Endothelial cell (in vitro differentiated cells): Measurements from ENCODE around the gene IFRD2. TPM values are rescaled to one million over a fixed set of nuclear protein-coding genes. Genes with fewer than 3 reads are reported as not detected.

ENCODE experiments used
- DNase-seq: peaks from one replicate; pipeline ENCODE4 v3.0.0; 2021; ENCODE audit warnings: low spot score
- H3K27ac Mint-ChIP-seq: one replicate; pipeline ENCODE4 v1.8.0; 2021; ENCODE audit warnings: mixed read lengths, inconsistent platforms; ENCODE audit not compliant: unreplicated experiment
- H3K27me3 Mint-ChIP-seq: one replicate; pipeline ENCODE4 v1.8.0; 2021; ENCODE audit warnings: mild to moderate bottlenecking, moderate library complexity, mixed read lengths, inconsistent platforms; ENCODE audit not compliant: unreplicated experiment
- H3K36me3 Mint-ChIP-seq: one replicate; pipeline ENCODE4 v1.8.0; 2021; ENCODE audit warnings: mild to moderate bottlenecking, low read depth, mixed read lengths, inconsistent platforms; ENCODE audit not compliant: unreplicated experiment
- H3K4me1 Mint-ChIP-seq: one replicate; pipeline ENCODE4 v1.8.0; 2021; ENCODE audit warnings: mild to moderate bottlenecking, mixed read lengths, inconsistent platforms; ENCODE audit not compliant: unreplicated experiment
- H3K4me3 Mint-ChIP-seq: one replicate; pipeline ENCODE4 v1.8.0; 2021; ENCODE audit warnings: mild to moderate bottlenecking, mixed read lengths, inconsistent platforms; ENCODE audit not compliant: unreplicated experiment
- H3K9me3 Mint-ChIP-seq: one replicate; pipeline ENCODE4 v1.8.0; 2021; ENCODE audit warnings: mixed read lengths, inconsistent platforms; ENCODE audit not compliant: unreplicated experiment
- total RNA-seq: library from RNA; stranded (reverse); fragmentation: NEBNext Ultra II Directional; extraction: Animal tissue kit (Norgen Biotek cat#: 25700); gene quantifications from one replicate; pipeline ENCODE4 v1.2.1, GENCODE V29; 2021; ENCODE audit not compliant: unreplicated experiment
- TF ChIP-seq, protein P1 (sequence below): fragments of 200-600 bp; sonication (generic); IDR thresholded peaks from one replicate; pipeline ENCODE4 v1.5.0; 2021; ENCODE audit warnings: antibody characterized with exemption; ENCODE audit not compliant: unreplicated experiment

IFRD2 gene
- total RNA-seq, 1 donor from 2014 or later, result 43.2 TPM

GRCh38 chr3:50266836-50267235, 25.4 kb downstream of the IFRD2 start:
- Mint-ChIP-seq H3K4me3 (no peak overlapping the region), H3K27ac (no peak overlapping the region)

DNA sequence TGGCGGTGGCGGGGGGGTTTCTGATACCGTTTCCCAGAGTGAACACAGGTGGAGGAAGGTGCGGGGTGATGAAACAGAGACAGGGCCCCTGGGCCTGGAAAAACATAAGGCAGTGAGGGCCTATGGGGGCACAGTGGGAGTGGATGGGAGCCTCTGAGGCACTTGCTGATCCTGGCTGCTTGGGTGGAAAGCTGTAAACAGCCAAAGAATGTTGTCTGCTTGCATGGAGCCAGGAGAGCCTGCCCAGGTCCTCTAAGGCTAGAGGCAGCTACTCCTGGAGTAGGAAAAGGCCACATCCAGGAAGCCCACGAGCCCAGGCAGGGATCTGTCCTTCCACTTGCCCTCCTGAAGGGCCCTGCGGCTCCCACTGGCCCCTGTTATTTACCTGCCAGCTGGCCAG, 26.2 kb downstream of the IFRD2 start:
- TF ChIP-seq, protein P1, sequence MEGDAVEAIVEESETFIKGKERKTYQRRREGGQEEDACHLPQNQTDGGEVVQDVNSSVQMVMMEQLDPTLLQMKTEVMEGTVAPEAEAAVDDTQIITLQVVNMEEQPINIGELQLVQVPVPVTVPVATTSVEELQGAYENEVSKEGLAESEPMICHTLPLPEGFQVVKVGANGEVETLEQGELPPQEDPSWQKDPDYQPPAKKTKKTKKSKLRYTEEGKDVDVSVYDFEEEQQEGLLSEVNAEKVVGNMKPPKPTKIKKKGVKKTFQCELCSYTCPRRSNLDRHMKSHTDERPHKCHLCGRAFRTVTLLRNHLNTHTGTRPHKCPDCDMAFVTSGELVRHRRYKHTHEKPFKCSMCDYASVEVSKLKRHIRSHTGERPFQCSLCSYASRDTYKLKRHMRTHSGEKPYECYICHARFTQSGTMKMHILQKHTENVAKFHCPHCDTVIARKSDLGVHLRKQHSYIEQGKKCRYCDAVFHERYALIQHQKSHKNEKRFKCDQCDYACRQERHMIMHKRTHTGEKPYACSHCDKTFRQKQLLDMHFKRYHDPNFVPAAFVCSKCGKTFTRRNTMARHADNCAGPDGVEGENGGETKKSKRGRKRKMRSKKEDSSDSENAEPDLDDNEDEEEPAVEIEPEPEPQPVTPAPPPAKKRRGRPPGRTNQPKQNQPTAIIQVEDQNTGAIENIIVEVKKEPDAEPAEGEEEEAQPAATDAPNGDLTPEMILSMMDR, result no peak
- Mint-ChIP-seq H3K4me3 (no peak overlapping the region), H3K4me1 (peaks cover 2% of the 10 kb centered on the region), H3K27me3 (peaks cover 39% of the 10 kb centered on the region), H3K9me3 (no peaks in the 10 kb centered on the region), H3K36me3 (peaks cover 9% of the 10 kb centered on the region), H3K27ac (peak overlapping the region; percentile 64)
- DNase-seq, result no peak

More at GRCh38 chr3:50266836-50267235, 25.4 kb downstream of the IFRD2 start:
- Mint-ChIP-seq H3K36me3 (peaks cover 9% of the 10 kb centered on the region), H3K27me3 (peaks cover 40% of the 10 kb centered on the region), H3K4me1 (peaks cover 7% of the 10 kb centered on the region), H3K9me3 (no peaks in the 10 kb centered on the region)
- no peak for DNase-seq
- TF ChIP-seq, protein P1, result no peak

GRCh38 chr3:50265571-50265970, 26.7 kb downstream of the IFRD2 start:
- TF ChIP-seq, protein P1, result no peak
- Mint-ChIP-seq H3K36me3 (peaks cover 9% of the 10 kb centered on the region), H3K4me1 (peaks cover 2% of the 10 kb centered on the region), H3K27me3 (peaks cover 39% of the 10 kb centered on the region), H3K9me3 (no peaks in the 10 kb centered on the region), H3K27ac (peak overlapping the region; percentile 64), H3K4me3 (no peak overlapping the region)
- DNase-seq, result no peak

- Mint-ChIP-seq H3K9me3 (no peaks in the 10 kb centered on the region), H3K27ac (peak overlapping the region; percentile 43), H3K4me1 (peaks cover 2% of the 10 kb centered on the region), H3K36me3 (peaks cover 9% of the 10 kb centered on the region), H3K27me3 (peaks cover 38% of the 10 kb centered on the region), H3K4me3 (no peak overlapping the region)
- TF ChIP-seq, protein P1, result no peak
- DNase-seq, result no peak
Measured at GRCh38 chr3:50264964-50265485, 27.2 kb downstream of the IFRD2 start.

DNA sequence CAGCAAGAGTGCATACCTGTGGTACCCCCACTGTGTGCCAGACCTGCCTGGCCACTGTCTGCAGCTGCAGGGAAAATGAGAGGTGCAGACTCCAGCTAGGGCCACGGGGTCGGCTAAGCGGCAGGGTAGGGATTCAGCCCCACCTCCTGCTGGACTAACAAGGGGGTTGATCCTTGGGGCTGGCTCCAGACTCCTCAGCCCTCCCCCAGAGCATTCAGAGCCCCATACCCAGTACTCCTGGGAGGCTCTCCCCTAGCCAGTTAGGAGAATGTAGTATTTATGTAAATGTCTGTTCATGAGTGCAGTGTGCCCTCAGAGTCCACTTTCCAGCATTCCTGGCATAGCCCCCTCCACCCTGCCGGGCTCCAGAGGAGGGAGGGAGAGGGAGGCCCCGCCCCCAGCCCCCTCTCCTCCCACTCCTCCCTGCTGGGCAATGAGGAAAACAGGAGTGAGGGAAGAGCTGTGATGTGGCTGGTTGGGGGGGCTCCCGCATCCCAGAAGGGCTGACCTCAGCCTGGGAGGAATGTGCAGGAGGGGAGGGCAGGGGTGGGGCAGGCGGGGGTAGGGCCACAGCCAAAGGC, 27.8 kb downstream of the IFRD2 start:
- H3K27ac Mint-ChIP-seq, result no peak overlapping the region
- peak overlapping the region; percentile 27 for H3K4me3 Mint-ChIP-seq
- TF ChIP-seq, protein P1, result no peak
- peaks cover 6% of the 10 kb centered on the region for H3K4me1 Mint-ChIP-seq
- no peaks in the 10 kb centered on the region for H3K9me3 Mint-ChIP-seq
- peaks cover 9% of the 10 kb centered on the region for H3K36me3 Mint-ChIP-seq
- peaks cover 40% of the 10 kb centered on the region for H3K27me3 Mint-ChIP-seq
- peak; percentile 51 for DNase-seq
